A673 (cell line): ENCODE results near the gene PRDM16. TPM values are rescaled to one million over a fixed set of nuclear protein-coding genes. Genes with fewer than 3 reads are reported as not detected.

ENCODE experiments used
- BruUV-seq: library from RNA; stranded (reverse); fragments of 400-500 nt; replicated peaks from 2 replicates; lab custom pipeline; 2021; lab: Mats Ljungman, UMichigan
- CTCF ChIA-PET: fragments of 300-600 bp; sonication (Branson Sonifier 250); formaldehyde crosslinking; loops from one replicate; lab custom pipeline; 2022; ENCODE audit warnings: antibody characterized with exemption; lab: Charles Lee
- POLR2A ChIA-PET: fragments of 300-600 bp; sonication (Branson Sonifier 250); formaldehyde crosslinking; loops from one replicate; lab custom pipeline; 2022; ENCODE audit warnings: antibody characterized with exemption; ENCODE audit not compliant: low non-redundant PET; lab: Charles Lee
- DNase-seq: peaks from one replicate; pipeline ENCODE4 v3.0.0-alpha.2; 2015; ENCODE audit warnings: low spot score
- H3K27ac ChIP-seq: fragments of 200-600 bp; sonication (generic); 2 replicates; pipeline ENCODE4 v1.5.1; 2016; ENCODE audit warnings: mixed run types, low read depth, mild to moderate bottlenecking, mixed read lengths, antibody characterized with exemption, low read length; ENCODE audit not compliant: poor library complexity, severe bottlenecking
- H3K27me3 ChIP-seq: fragments of 200-600 bp; sonication (generic); replicated peaks from 2 replicates; pipeline ENCODE4 v1.6.1; 2017; ENCODE audit warnings: mixed run types, low read depth, mild to moderate bottlenecking, mixed read lengths, antibody characterized with exemption, low read length; ENCODE audit not compliant: insufficient read depth, poor library complexity
- H3K36me3 ChIP-seq: fragments of 200-600 bp; sonication (generic); 2 replicates; pipeline ENCODE4 v1.6.1; 2016; ENCODE audit warnings: mixed run types, mild to moderate bottlenecking, mixed read lengths, antibody characterized with exemption, low read length; ENCODE audit not compliant: insufficient read depth, poor library complexity, severe bottlenecking
- H3K4me1 ChIP-seq: fragments of 200-600 bp; sonication (generic); 2 replicates; pipeline ENCODE4 v1.6.1; 2017; ENCODE audit warnings: mixed run types, mild to moderate bottlenecking, mixed read lengths, antibody characterized with exemption, low read length; ENCODE audit not compliant: insufficient read depth, poor library complexity, severe bottlenecking
- H3K4me3 ChIP-seq: fragments of 200-600 bp; sonication (generic); 2 replicates; pipeline ENCODE4 v1.5.1; 2016; ENCODE audit warnings: low read depth, mixed run types, mild to moderate bottlenecking, mixed read lengths, low read length; ENCODE audit not compliant: poor library complexity, severe bottlenecking
- H3K9me3 ChIP-seq: fragments of 200-600 bp; sonication (generic); 2 replicates; pipeline ENCODE4 v1.6.1; 2016; ENCODE audit warnings: mixed run types, low read depth, mild to moderate bottlenecking, mixed read lengths, antibody characterized with exemption, low read length; ENCODE audit not compliant: poor library complexity, severe bottlenecking
- CTCF ChIP-seq: fragments of 300-800, 200-600 bp; sonication (generic); conservative IDR thresholded peaks from 2 replicates; pipeline ENCODE4 v1.5.1; 2017; ENCODE audit warnings: low read depth, mild to moderate bottlenecking, antibody characterized with exemption, low read length, moderate library complexity, mixed read lengths
- EZH2 ChIP-seq: fragments of 200-600 bp; sonication (generic); IDR thresholded peaks from 2 replicates; pipeline ENCODE4 v1.6.1; 2017; ENCODE audit warnings: borderline replicate concordance, low read depth, mild to moderate bottlenecking, mixed read lengths, antibody characterized with exemption, low read length; ENCODE audit not compliant: poor library complexity, severe bottlenecking
- intact Hi-C: fragments of 100-400 bp; cut with micrococcal nuclease; formaldehyde crosslinking; loops from one replicate; pipeline ENCODE4 v1.10.0; 2022; ENCODE audit not compliant: unreplicated experiment
- total RNA-seq: library from RNA; stranded (reverse); gene quantifications from 2 replicates; pipeline ENCODE4 v1.2.3, GENCODE V29; 2021

PRDM16 gene
- total RNA-seq, 1 experiment from 2014 or later = 0.49 TPM

DNA sequence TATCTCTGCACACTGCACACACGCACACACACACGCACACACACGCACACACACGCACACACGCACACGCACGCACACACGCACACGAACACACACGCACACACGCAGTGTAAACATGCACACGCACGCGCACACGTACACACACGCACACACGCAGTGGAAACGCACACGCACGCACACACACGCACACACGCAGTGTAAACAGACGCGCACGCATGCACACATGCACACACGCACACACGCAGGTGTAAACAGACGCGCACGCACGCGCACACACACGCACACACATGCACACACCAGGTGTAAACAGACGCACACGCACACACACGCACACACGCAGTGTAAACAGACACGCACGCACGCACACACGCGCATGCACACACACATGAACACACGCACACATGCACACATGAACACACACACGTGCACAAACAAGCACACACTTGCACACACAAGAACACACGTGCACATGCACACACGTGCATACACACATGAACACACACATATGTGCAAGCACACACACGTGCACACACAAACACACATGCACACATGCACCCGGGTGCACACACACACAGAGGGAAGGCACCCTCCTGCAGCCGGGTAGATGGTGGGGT is 45.2 kb downstream of the PRDM16 start:
- Histone ChIP-seq H3K36me3 (no peaks in the 10 kb centered on the region), H3K27me3 (no peaks in the 10 kb centered on the region), H3K27ac (no peak overlapping the region), H3K4me3 (no peak overlapping the region), H3K9me3 (no peaks in the 10 kb centered on the region), H3K4me1 (no peaks in the 10 kb centered on the region)
- no TSS peak for BruUV-seq
- no peak for DNase-seq
- ChIA-PET POLR2A (no interaction called here), CTCF (no interaction called here)
- intact Hi-C loops = no loop called here
- TF ChIP-seq EZH2 (no peak), CTCF (no peak)

DNA sequence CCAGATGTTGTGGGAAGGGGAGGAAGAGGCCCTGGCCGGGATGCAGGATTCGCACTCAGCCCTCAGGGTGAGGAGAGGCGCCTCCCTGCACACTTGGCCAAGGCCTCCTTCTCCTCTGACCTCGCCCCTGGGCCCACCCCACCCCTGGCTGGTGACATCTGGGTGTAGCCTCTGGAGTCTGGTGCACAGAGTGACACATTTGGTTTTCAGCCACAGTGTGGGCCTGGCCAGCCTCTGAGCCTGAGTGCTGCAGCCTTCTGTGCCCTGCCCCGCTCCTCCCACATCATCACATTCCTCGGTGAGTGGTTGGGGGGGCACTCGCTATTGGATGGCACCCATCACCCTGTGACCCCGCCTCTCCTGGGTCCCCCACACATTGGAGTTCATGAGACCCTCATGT is 45.8 kb downstream of the PRDM16 start:
- TF ChIP-seq EZH2 (no peak), CTCF (no peak)
- no peak for DNase-seq
- no peaks in the 10 kb centered on the region for H3K36me3 ChIP-seq
- intact Hi-C loops = no loop called here
- no peaks in the 10 kb centered on the region for H3K4me1 ChIP-seq
- ChIA-PET POLR2A (no interaction called here), CTCF (no interaction called here)
- no peak overlapping the region for H3K27ac ChIP-seq
- no peak overlapping the region for H3K4me3 ChIP-seq
- no TSS peak for BruUV-seq
- H3K27me3 ChIP-seq = no peaks in the 10 kb centered on the region
- H3K9me3 ChIP-seq = no peaks in the 10 kb centered on the region

DNA sequence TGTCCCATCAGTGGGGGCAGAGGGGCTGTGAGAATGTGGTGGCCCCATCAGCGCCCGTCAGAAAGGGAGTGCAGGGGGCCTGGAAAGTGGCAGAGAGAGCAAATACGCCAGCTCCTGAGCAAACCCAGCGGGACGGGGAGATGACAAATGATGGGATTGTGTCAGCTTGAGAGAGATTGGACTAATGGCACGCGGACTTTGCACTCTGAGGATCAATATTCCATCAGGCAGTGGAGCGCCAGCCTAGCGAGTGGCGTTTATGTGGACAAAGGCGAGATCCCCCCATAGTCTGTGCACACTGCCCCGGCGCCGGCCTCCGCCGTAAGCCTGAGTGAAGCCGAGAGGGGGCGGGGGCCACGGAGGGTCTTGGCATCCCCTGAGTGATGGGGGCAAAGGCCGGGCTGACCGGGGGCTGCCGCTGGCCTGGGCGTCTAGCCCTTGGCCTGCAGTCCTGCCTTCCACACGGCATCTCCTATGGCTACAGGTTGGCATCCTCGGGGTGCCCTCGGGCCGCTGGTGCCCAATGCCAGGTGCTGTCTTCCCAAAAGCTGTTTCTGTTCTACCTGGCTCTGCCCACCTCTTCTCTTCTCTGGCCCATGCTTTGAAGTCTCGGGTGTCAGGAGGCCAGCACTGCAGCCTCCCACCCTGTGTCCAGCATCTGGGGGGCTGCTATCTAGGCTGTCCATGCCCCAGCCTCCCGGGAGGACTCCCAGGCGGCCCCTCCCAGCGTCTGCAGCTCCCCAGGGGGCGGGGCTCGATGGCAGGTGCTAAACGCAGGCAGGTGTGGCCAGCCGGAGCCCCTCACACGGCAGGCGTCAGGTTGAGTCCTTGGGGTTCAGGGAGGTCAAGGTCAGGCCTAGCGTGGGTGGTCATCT is 46.5 kb downstream of the PRDM16 start:
- ChIA-PET CTCF (no interaction called here), POLR2A (no interaction called here)
- no peak for DNase-seq
- H3K9me3 ChIP-seq = no peaks in the 10 kb centered on the region
- TF ChIP-seq CTCF = no peak
- TF ChIP-seq EZH2 = no peak
- H3K4me1 ChIP-seq = no peaks in the 10 kb centered on the region
- H3K36me3 ChIP-seq = no peaks in the 10 kb centered on the region
- no peaks in the 10 kb centered on the region for H3K27me3 ChIP-seq
- no TSS peak for BruUV-seq
- no peak overlapping the region for H3K27ac ChIP-seq
- intact Hi-C loops = no loop called here
- H3K4me3 ChIP-seq = no peak overlapping the region
